ENCODE results near the gene NCK2. TPM values are rescaled to one million over a fixed set of nuclear protein-coding genes. Genes with fewer than 3 reads are reported as not detected.
A peak's percentile ranks its signal among the peaks of the same experiment; 100 is the strongest.
"Not testable (repeated sequence)": the region's sequence is repeated elsewhere in the genome, so short reads cannot be mapped to it uniquely, and the experiment has no call there.

Gene NCK2
- total RNA-seq, 1 donor from 2014 or later: 42.3 TPM

GRCh38 chr2:105764059-105764458 lies 19.3 kb downstream of the NCK2 start:
- Histone ChIP-seq H3K36me3 (ENCODE audit: control insufficient read depth in 3 of 3, insufficient read depth in 3 of 3, low read length in 3 of 3) (peaks cover 0 to 3% (median 0%) of the 10 kb centered on the region in 3 donors), H3K27me3 (ENCODE audit: control insufficient read depth in 3 of 3, insufficient read depth in 3 of 3, low read length in 3 of 3) (no peaks in the 10 kb centered on the region), H3K27ac (ENCODE audit: low read depth, low read length) (no peak overlapping the region), H3K4me3 (ENCODE audit: low read length in 3 of 3) (no peak overlapping the region), H3K4me1 (ENCODE audit: control insufficient read depth in 3 of 3, insufficient read depth in 3 of 3, low read length in 3 of 3) (peaks cover 15 to 32% (median 27%) of the 10 kb centered on the region in 3 donors), H3K9ac (ENCODE audit: low read depth in 1 of 3, low read length in 3 of 3) (no peak overlapping the region), H3K9me3 (ENCODE audit: control insufficient read depth in 3 of 3, low read length in 3 of 3) (no peaks in the 10 kb centered on the region)

- Histone ChIP-seq H3K27ac (ENCODE audit: low read depth, low read length) (no peak overlapping the region), H3K9me3 (ENCODE audit: control insufficient read depth in 3 of 3, low read length in 3 of 3) (no peaks in the 10 kb centered on the region), H3K27me3 (ENCODE audit: control insufficient read depth in 3 of 3, insufficient read depth in 3 of 3, low read length in 3 of 3) (no peaks in the 10 kb centered on the region), H3K9ac (ENCODE audit: low read depth in 1 of 3, low read length in 3 of 3) (no peak overlapping the region), H3K36me3 (ENCODE audit: control insufficient read depth in 3 of 3, insufficient read depth in 3 of 3, low read length in 3 of 3) (peaks cover 0 to 3% (median 0%) of the 10 kb centered on the region in 3 donors), H3K4me3 (ENCODE audit: low read length in 3 of 3) (no peak overlapping the region), H3K4me1 (ENCODE audit: control insufficient read depth in 3 of 3, insufficient read depth in 3 of 3, low read length in 3 of 3) (peaks cover 20 to 39% (median 28%) of the 10 kb centered on the region in 3 donors)
These were observed 20.9 kb downstream of the NCK2 start for GRCh38 chr2:105765415-105766299.

DNA sequence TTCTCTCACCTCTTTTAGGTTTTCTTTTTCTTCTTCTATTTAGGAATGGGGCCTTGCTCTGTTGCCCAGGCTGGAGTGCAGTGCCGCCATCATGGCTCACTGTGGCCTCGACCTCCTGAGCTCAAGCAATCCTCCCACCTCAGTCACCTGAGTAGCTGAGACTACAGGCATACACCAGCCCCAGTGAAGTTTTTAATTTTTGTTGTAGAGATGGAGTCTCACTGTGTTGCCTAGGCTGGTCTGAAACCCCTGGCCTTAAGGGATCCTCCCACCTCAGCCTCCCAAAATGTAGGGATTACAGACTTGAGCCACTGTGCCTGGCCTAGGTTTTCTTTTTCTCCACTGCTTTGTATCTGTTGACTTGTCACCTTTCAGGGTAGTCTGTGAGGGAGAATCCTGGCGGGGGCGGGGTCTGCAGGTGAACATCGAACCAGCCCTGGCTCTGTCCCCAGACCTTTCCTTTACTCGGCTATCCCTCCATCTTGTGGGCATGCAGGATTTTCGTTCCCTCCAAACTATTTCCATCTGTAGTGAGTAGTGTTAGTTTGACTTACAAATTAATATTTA lies 21.7 kb downstream of the NCK2 start:
- Histone ChIP-seq H3K9me3 (ENCODE audit: control insufficient read depth in 3 of 3, low read length in 3 of 3) (no peaks in the 10 kb centered on the region), H3K27ac (ENCODE audit: low read depth, low read length) (no peak overlapping the region), H3K4me1 (ENCODE audit: control insufficient read depth in 3 of 3, insufficient read depth in 3 of 3, low read length in 3 of 3) (peaks cover 16 to 41% (median 28%) of the 10 kb centered on the region in 3 donors)

GRCh38 chr2:105768176-105768575 lies 23.5 kb downstream of the NCK2 start:
- H3K4me1 ChIP-seq (ENCODE audit: control insufficient read depth in 3 of 3, insufficient read depth in 3 of 3, low read length in 3 of 3): peaks cover 27 to 46% (median 31%) of the 10 kb centered on the region in 3 donors
- H3K27ac ChIP-seq (ENCODE audit: low read depth, low read length): no peak overlapping the region
- no peak overlapping the region for H3K9ac ChIP-seq (ENCODE audit: low read depth in 1 of 3, low read length in 3 of 3)
- no peak overlapping the region for H3K4me3 ChIP-seq (ENCODE audit: low read length in 3 of 3)
- H3K36me3 ChIP-seq (ENCODE audit: control insufficient read depth in 3 of 3, insufficient read depth in 3 of 3, low read length in 3 of 3): peaks cover 0 to 3% (median 0%) of the 10 kb centered on the region in 3 donors
- H3K9me3 ChIP-seq (ENCODE audit: control insufficient read depth in 3 of 3, low read length in 3 of 3): no peaks in the 10 kb centered on the region
- H3K27me3 ChIP-seq (ENCODE audit: control insufficient read depth in 3 of 3, insufficient read depth in 3 of 3, low read length in 3 of 3): no peaks in the 10 kb centered on the region

More for the DNA sequence above, 21.7 kb downstream of the NCK2 start:
- Histone ChIP-seq H3K27me3 (ENCODE audit: control insufficient read depth in 3 of 3, insufficient read depth in 3 of 3, low read length in 3 of 3) (no peaks in the 10 kb centered on the region), H3K9ac (ENCODE audit: low read depth in 1 of 3, low read length in 3 of 3) (no peak overlapping the region), H3K36me3 (ENCODE audit: control insufficient read depth in 3 of 3, insufficient read depth in 3 of 3, low read length in 3 of 3) (peaks cover 0 to 3% (median 0%) of the 10 kb centered on the region in 3 donors), H3K4me3 (ENCODE audit: low read length in 3 of 3) (no peak overlapping the region)

DNA sequence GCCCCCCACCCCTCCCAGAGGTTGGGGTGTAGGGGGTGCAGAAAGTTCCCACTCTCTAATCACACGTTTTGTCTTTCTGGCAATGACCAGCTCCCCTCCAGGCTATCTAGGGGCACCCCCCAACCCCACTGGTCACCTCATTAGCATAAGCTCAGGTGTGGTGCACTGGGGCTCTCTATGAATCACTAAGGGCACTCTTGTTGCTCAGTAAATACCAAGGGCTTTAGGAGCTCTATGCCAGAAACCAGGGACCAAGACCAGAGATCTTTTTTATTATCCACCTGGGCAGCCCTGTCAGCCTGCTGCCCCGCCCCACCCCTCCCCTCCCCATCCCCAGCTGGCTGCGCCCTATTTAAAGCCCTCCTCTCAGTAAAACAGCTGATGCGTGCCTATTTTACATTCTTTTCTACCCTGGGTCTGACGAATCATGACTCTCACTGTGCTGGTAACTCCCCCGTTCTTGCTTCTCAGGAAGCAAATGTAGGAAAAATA lies 24.3 kb downstream of the NCK2 start:
- Histone ChIP-seq H3K27ac (ENCODE audit: low read depth, low read length) (peak overlapping the region; percentile 12), H3K9ac (ENCODE audit: low read depth in 1 of 3, low read length in 3 of 3) (no peak overlapping the region), H3K36me3 (ENCODE audit: control insufficient read depth in 3 of 3, insufficient read depth in 3 of 3, low read length in 3 of 3) (peaks cover 0 to 3% (median 0%) of the 10 kb centered on the region in 3 donors), H3K9me3 (ENCODE audit: control insufficient read depth in 3 of 3, low read length in 3 of 3) (no peaks in the 10 kb centered on the region), H3K4me1 (ENCODE audit: control insufficient read depth in 3 of 3, insufficient read depth in 3 of 3, low read length in 3 of 3) (peaks cover 29 to 48% (median 31%) of the 10 kb centered on the region in 3 donors), H3K4me3 (ENCODE audit: low read length in 3 of 3) (no peak overlapping the region), H3K27me3 (ENCODE audit: control insufficient read depth in 3 of 3, insufficient read depth in 3 of 3, low read length in 3 of 3) (no peaks in the 10 kb centered on the region)

GRCh38 chr2:105769504-105769903 lies 24.8 kb downstream of the NCK2 start:
- H3K9me3 ChIP-seq (ENCODE audit: control insufficient read depth in 3 of 3, low read length in 3 of 3): no peaks in the 10 kb centered on the region
- H3K4me1 ChIP-seq (ENCODE audit: control insufficient read depth in 3 of 3, insufficient read depth in 3 of 3, low read length in 3 of 3): peaks cover 29 to 48% (median 30%) of the 10 kb centered on the region in 3 donors
- no peak overlapping the region for H3K4me3 ChIP-seq (ENCODE audit: low read length in 3 of 3)
- no peaks in the 10 kb centered on the region for H3K27me3 ChIP-seq (ENCODE audit: control insufficient read depth in 3 of 3, insufficient read depth in 3 of 3, low read length in 3 of 3)
- peaks cover 0 to 6% (median 0%) of the 10 kb centered on the region in 3 donors for H3K36me3 ChIP-seq (ENCODE audit: control insufficient read depth in 3 of 3, insufficient read depth in 3 of 3, low read length in 3 of 3)
- no peak overlapping the region for H3K9ac ChIP-seq (ENCODE audit: low read depth in 1 of 3, low read length in 3 of 3)
- H3K27ac ChIP-seq (ENCODE audit: low read depth, low read length): peak overlapping the region; percentile 12

DNA sequence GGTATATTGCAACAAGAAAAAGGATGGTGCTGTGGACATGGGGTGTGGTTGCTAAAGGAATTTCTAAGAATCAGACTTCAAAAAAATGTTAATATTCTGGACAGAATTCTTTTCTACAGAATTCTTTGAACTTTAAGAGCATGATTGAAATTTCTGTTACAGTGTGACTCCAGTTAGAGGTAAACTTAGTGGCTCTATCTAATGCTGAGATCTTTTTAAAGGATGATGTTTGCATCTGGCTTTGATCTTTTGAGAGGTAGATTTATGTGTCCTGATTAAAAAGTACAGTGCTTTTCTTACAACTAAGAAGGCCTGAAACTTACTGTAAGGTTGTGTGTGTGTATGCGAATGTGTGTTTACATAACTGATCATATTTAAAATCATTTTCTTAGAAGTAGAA lies 25.4 kb downstream of the NCK2 start:
- no peak overlapping the region for H3K27ac ChIP-seq (ENCODE audit: low read depth, low read length)
- H3K9me3 ChIP-seq (ENCODE audit: control insufficient read depth in 3 of 3, low read length in 3 of 3): no peaks in the 10 kb centered on the region
- H3K9ac ChIP-seq (ENCODE audit: low read depth in 1 of 3, low read length in 3 of 3): no peak overlapping the region
- peaks cover 0 to 6% (median 0%) of the 10 kb centered on the region in 3 donors for H3K36me3 ChIP-seq (ENCODE audit: control insufficient read depth in 3 of 3, insufficient read depth in 3 of 3, low read length in 3 of 3)
- H3K27me3 ChIP-seq (ENCODE audit: control insufficient read depth in 3 of 3, insufficient read depth in 3 of 3, low read length in 3 of 3): no peaks in the 10 kb centered on the region
- H3K4me3 ChIP-seq (ENCODE audit: low read length in 3 of 3): no peak overlapping the region
- H3K4me1 ChIP-seq (ENCODE audit: control insufficient read depth in 3 of 3, insufficient read depth in 3 of 3, low read length in 3 of 3): peaks cover 30 to 45% (median 30%) of the 10 kb centered on the region in 3 donors

DNA sequence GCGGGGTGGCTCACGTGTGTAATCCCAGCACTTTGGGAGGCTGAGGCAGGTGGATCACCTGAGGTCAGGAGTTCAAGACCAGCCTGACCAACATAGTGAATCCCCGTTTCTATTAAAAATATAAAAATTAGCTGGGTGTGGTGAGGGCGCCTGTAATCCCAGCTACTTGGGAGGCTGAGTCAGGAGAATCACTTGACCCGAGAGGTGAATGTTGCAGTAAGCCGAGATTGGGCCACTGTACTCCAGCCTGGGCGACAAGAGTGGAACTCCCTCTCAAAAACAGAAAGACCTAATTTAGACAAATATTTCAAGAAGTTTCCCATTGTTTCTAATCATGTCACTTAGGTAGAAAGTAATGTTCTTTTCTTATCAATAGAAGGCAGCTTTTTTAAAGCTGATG lies 26.6 kb downstream of the NCK2 start:
- not testable (repeated sequence) for H3K9me3 ChIP-seq (ENCODE audit: control insufficient read depth in 3 of 3, low read length in 3 of 3)

DNA sequence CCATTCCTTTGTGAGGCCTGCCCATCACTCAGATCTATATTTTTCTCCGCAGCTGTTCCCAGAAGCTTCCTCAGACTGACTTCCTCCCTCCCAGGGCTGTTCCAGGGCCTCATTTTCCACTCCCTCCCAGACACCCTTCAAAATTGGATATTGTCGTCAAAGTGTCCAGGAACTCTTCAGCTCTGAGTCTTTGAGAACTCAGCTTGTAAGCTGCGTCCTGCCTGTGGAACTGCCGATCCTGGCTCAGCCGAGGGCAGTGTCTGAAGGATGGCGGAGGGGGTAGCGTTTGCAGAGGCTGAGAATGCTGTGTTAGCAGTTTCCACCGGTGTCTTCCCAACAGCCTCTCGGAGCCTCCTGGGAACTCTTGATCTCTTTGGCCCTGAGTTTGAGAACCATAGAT lies 27.1 kb downstream of the NCK2 start:
- H3K9ac ChIP-seq (ENCODE audit: low read depth in 1 of 3, low read length in 3 of 3): peak overlapping the region; percentile 46 to 59 (median 58)
- H3K27ac ChIP-seq (ENCODE audit: low read depth, low read length): peak overlapping the region; percentile 76
- peaks cover 42 to 54% (median 44%) of the 10 kb centered on the region in 3 donors for H3K4me1 ChIP-seq (ENCODE audit: control insufficient read depth in 3 of 3, insufficient read depth in 3 of 3, low read length in 3 of 3)
- no peaks in the 10 kb centered on the region for H3K27me3 ChIP-seq (ENCODE audit: control insufficient read depth in 3 of 3, insufficient read depth in 3 of 3, low read length in 3 of 3)
- H3K36me3 ChIP-seq (ENCODE audit: control insufficient read depth in 3 of 3, insufficient read depth in 3 of 3, low read length in 3 of 3): peaks cover 0 to 6% (median 0%) of the 10 kb centered on the region in 3 donors
- H3K4me3 ChIP-seq (ENCODE audit: low read length in 3 of 3): peak overlapping the region; percentile 4 to 32 (median 30)
- no peaks in the 10 kb centered on the region for H3K9me3 ChIP-seq (ENCODE audit: control insufficient read depth in 3 of 3, low read length in 3 of 3)

More for the DNA sequence above, 26.6 kb downstream of the NCK2 start:
- H3K27me3 ChIP-seq (ENCODE audit: control insufficient read depth in 3 of 3, insufficient read depth in 3 of 3, low read length in 3 of 3); H3K36me3 ChIP-seq (ENCODE audit: control insufficient read depth in 3 of 3, insufficient read depth in 3 of 3, low read length in 3 of 3); H3K4me3 ChIP-seq (ENCODE audit: low read length in 3 of 3): not testable (repeated sequence)
- Histone ChIP-seq H3K4me1 (ENCODE audit: control insufficient read depth in 3 of 3, insufficient read depth in 3 of 3, low read length in 3 of 3) (peaks cover 37 to 49% (median 38%) of the 10 kb centered on the region in 3 donors), H3K27ac (ENCODE audit: low read depth, low read length) (peak overlapping the region; percentile 76), H3K9ac (ENCODE audit: low read depth in 1 of 3, low read length in 3 of 3) (peak overlapping the region in 1 of 3 donors; percentile 46)
